SK-N-SH treated with all-trans-retinoic acid at 6 μM for 48 hours (cell line): Measurements from ENCODE around the gene ACTN4.
"Not testable (repeated sequence)": the region's sequence is repeated elsewhere in the genome, so short reads cannot be mapped to it uniquely, and the experiment has no call there.

Experiments used
- ATAC-seq: fragments of 200-7000 bp; cut with Tn5 transposase; 3 replicates; pipeline ENCODE4 v1.9.1; 2020; ENCODE audit warnings: mild to moderate bottlenecking, moderate library complexity
- BACH2 ChIP-seq: fragments of 250-450 bp; sonication (Bioruptor Pico); IDR thresholded peaks from 2 replicates; pipeline ENCODE4 v1.9.0; 2021; ENCODE audit warnings: mild to moderate bottlenecking, borderline replicate concordance
- CREB5 ChIP-seq: fragments of 250-450 bp; sonication (Bioruptor Pico); IDR thresholded peaks from 2 replicates; pipeline ENCODE4 v1.5.1; 2020; ENCODE audit warnings: low read depth, mild to moderate bottlenecking, moderate library complexity
- CSDC2 ChIP-seq: fragments of 250-450 bp; sonication (Bioruptor Pico); IDR thresholded peaks from 2 replicates; pipeline ENCODE4 v1.5.0; 2020; ENCODE audit warnings: mild to moderate bottlenecking, moderate library complexity
- ESRRG ChIP-seq: fragments of 250-450 bp; sonication (Bioruptor Pico); IDR thresholded peaks from 2 replicates; pipeline ENCODE4 v1.6.1; 2021; ENCODE audit warnings: mild to moderate bottlenecking
- GLIS3 ChIP-seq: fragments of 250-450 bp; sonication (Bioruptor Pico); IDR thresholded peaks from 2 replicates; pipeline ENCODE4 v1.5.0; 2020; ENCODE audit warnings: mild to moderate bottlenecking, moderate library complexity
- ISL1 ChIP-seq: fragments of 250-450 bp; sonication (Bioruptor Pico); IDR thresholded peaks from 2 replicates; pipeline ENCODE4 v2.1.2; 2022; ENCODE audit warnings: mild to moderate bottlenecking, moderate library complexity
- OSR1 ChIP-seq: fragments of 250-450 bp; sonication (Bioruptor Pico); IDR thresholded peaks from 2 replicates; pipeline ENCODE4 v1.8.0; 2022; ENCODE audit warnings: moderate library complexity, mild to moderate bottlenecking, inconsistent platforms
- PPARA ChIP-seq: fragments of 250-450 bp; sonication (Bioruptor Pico); IDR thresholded peaks from 2 replicates; pipeline ENCODE4 v1.5.0; 2020; ENCODE audit warnings: mild to moderate bottlenecking, borderline replicate concordance
- RARB ChIP-seq: fragments of 250-450 bp; sonication (Bioruptor Pico); IDR thresholded peaks from 2 replicates; pipeline ENCODE4 v1.8.0; 2021; ENCODE audit warnings: mild to moderate bottlenecking, moderate library complexity
- SNAI2 ChIP-seq: fragments of 250-450 bp; sonication (Bioruptor Pico); IDR thresholded peaks from 2 replicates; pipeline ENCODE4 v1.5.0; 2020; ENCODE audit warnings: mild to moderate bottlenecking, moderate library complexity
- TCF4 ChIP-seq: fragments of 250-450 bp; sonication (Bioruptor Pico); IDR thresholded peaks from 2 replicates; pipeline ENCODE4 v1.8.0; 2021; ENCODE audit warnings: mild to moderate bottlenecking, moderate library complexity, borderline replicate concordance
- TOX ChIP-seq: fragments of 250-450 bp; sonication (Bioruptor Pico); IDR thresholded peaks from 2 replicates; pipeline ENCODE4 v1.8.0; 2021; ENCODE audit warnings: mild to moderate bottlenecking, moderate library complexity, borderline replicate concordance
- ZC3H10 ChIP-seq: fragments of 250-450 bp; sonication (Bioruptor Pico); IDR thresholded peaks from 2 replicates; pipeline ENCODE4 v1.5.1; 2021; ENCODE audit warnings: mild to moderate bottlenecking, moderate library complexity
- ZFP3 ChIP-seq: fragments of 250-450 bp; sonication (Bioruptor Pico); IDR thresholded peaks from 2 replicates; pipeline ENCODE4 v1.5.0; 2020; ENCODE audit warnings: mild to moderate bottlenecking, moderate library complexity
- ZNF565 ChIP-seq: fragments of 450-650 bp; formaldehyde crosslinking; conservative IDR thresholded peaks from 2 replicates; pipeline ENCODE4 v1.5.0; 2020; ENCODE audit warnings: low read depth, mild to moderate bottlenecking, moderate library complexity
- ZNF70 ChIP-seq: fragments of 450-650 bp; formaldehyde crosslinking; IDR thresholded peaks from 2 replicates; pipeline ENCODE4 v1.5.0; 2020; ENCODE audit warnings: mild to moderate bottlenecking, moderate library complexity
- ZNF8 ChIP-seq: fragments of 450-650 bp; formaldehyde crosslinking; IDR thresholded peaks from 2 replicates; pipeline ENCODE4 v1.5.0; 2020; ENCODE audit warnings: mild to moderate bottlenecking, moderate library complexity
- TF ChIP-seq, protein P1 (sequence below): fragments of 250-450 bp; sonication (Bioruptor Pico); IDR thresholded peaks from 2 replicates; pipeline ENCODE4 v1.5.0; 2020; ENCODE audit warnings: mild to moderate bottlenecking, moderate library complexity
- TF ChIP-seq, protein P2 (sequence below): fragments of 250-450 bp; sonication (Bioruptor Pico); IDR thresholded peaks from 2 replicates; pipeline ENCODE4 v1.5.1; 2021; ENCODE audit warnings: mild to moderate bottlenecking, moderate library complexity
- TF ChIP-seq, protein P3 (sequence below): fragments of 250-450 bp; sonication (Bioruptor Pico); IDR thresholded peaks from 2 replicates; pipeline ENCODE4 v1.8.0; 2020; ENCODE audit warnings: mild to moderate bottlenecking, moderate library complexity, borderline replicate concordance
- TF ChIP-seq, protein P4 (sequence below): fragments of 250-450 bp; sonication (Bioruptor Pico); IDR thresholded peaks from 2 replicates; pipeline ENCODE4 v1.8.0; 2021; ENCODE audit warnings: low read depth, mild to moderate bottlenecking, moderate library complexity, borderline replicate concordance

The ACTN4 gene

GRCh38 chr19:38745316-38745715, 97.9 kb downstream of the ACTN4 start:
- no peak for TF ChIP-seq CSDC2 (CRISPR knock-in tag)
- TF ChIP-seq ZFP3 (CRISPR knock-in tag): no peak
- TF ChIP-seq, protein P1, sequence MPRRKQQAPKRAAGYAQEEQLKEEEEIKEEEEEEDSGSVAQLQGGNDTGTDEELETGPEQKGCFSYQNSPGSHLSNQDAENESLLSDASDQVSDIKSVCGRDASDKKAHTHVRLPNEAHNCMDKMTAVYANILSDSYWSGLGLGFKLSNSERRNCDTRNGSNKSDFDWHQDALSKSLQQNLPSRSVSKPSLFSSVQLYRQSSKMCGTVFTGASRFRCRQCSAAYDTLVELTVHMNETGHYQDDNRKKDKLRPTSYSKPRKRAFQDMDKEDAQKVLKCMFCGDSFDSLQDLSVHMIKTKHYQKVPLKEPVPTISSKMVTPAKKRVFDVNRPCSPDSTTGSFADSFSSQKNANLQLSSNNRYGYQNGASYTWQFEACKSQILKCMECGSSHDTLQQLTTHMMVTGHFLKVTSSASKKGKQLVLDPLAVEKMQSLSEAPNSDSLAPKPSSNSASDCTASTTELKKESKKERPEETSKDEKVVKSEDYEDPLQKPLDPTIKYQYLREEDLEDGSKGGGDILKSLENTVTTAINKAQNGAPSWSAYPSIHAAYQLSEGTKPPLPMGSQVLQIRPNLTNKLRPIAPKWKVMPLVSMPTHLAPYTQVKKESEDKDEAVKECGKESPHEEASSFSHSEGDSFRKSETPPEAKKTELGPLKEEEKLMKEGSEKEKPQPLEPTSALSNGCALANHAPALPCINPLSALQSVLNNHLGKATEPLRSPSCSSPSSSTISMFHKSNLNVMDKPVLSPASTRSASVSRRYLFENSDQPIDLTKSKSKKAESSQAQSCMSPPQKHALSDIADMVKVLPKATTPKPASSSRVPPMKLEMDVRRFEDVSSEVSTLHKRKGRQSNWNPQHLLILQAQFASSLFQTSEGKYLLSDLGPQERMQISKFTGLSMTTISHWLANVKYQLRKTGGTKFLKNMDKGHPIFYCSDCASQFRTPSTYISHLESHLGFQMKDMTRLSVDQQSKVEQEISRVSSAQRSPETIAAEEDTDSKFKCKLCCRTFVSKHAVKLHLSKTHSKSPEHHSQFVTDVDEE (CRISPR knock-in tag): no peak
- no peak for TF ChIP-seq ZC3H10 (CRISPR knock-in tag)
- no peak for TF ChIP-seq PPARA (CRISPR knock-in tag)
- no peak for TF ChIP-seq TCF4 (CRISPR knock-in tag)
- TF ChIP-seq ZNF565: no peak
- TF ChIP-seq GLIS3 (CRISPR knock-in tag): no peak
- TF ChIP-seq SNAI2: no peak
- TF ChIP-seq, protein P2, sequence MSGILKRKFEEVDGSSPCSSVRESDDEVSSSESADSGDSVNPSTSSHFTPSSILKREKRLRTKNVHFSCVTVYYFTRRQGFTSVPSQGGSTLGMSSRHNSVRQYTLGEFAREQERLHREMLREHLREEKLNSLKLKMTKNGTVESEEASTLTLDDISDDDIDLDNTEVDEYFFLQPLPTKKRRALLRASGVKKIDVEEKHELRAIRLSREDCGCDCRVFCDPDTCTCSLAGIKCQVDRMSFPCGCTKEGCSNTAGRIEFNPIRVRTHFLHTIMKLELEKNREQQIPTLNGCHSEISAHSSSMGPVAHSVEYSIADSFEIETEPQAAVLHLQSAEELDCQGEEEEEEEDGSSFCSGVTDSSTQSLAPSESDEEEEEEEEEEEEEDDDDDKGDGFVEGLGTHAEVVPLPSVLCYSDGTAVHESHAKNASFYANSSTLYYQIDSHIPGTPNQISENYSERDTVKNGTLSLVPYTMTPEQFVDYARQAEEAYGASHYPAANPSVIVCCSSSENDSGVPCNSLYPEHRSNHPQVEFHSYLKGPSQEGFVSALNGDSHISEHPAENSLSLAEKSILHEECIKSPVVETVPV: no peak
- TF ChIP-seq ZNF8 (CRISPR knock-in tag): no peak
- TF ChIP-seq TOX (CRISPR knock-in tag): no peak
- no peak for TF ChIP-seq ZNF70 (CRISPR knock-in tag)
- TF ChIP-seq, protein P3, sequence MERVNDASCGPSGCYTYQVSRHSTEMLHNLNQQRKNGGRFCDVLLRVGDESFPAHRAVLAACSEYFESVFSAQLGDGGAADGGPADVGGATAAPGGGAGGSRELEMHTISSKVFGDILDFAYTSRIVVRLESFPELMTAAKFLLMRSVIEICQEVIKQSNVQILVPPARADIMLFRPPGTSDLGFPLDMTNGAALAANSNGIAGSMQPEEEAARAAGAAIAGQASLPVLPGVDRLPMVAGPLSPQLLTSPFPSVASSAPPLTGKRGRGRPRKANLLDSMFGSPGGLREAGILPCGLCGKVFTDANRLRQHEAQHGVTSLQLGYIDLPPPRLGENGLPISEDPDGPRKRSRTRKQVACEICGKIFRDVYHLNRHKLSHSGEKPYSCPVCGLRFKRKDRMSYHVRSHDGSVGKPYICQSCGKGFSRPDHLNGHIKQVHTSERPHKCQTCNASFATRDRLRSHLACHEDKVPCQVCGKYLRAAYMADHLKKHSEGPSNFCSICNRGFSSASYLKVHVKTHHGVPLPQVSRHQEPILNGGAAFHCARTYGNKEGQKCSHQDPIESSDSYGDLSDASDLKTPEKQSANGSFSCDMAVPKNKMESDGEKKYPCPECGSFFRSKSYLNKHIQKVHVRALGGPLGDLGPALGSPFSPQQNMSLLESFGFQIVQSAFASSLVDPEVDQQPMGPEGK (CRISPR knock-in tag): no peak
- TF ChIP-seq, protein P4, sequence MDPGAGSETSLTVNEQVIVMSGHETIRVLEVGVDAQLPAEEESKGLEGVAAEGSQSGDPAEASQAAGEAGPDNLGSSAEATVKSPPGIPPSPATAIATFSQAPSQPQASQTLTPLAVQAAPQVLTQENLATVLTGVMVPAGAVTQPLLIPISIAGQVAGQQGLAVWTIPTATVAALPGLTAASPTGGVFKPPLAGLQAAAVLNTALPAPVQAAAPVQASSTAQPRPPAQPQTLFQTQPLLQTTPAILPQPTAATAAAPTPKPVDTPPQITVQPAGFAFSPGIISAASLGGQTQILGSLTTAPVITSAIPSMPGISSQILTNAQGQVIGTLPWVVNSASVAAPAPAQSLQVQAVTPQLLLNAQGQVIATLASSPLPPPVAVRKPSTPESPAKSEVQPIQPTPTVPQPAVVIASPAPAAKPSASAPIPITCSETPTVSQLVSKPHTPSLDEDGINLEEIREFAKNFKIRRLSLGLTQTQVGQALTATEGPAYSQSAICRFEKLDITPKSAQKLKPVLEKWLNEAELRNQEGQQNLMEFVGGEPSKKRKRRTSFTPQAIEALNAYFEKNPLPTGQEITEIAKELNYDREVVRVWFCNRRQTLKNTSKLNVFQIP: no peak
- no peak for TF ChIP-seq CREB5
- TF ChIP-seq OSR1: no peak
- no peak for TF ChIP-seq RARB (CRISPR knock-in tag)
- ATAC-seq: peak; percentile 14; the same call in 2 of the 3 replicates

- ATAC-seq: not testable (repeated sequence)
These were observed 106.3 kb downstream of the ACTN4 start for GRCh38 chr19:38753783-38754182.

GRCh38 chr19:38754196-38754595, 106.7 kb downstream of the ACTN4 start:
- ATAC-seq: not testable (repeated sequence)

- TF ChIP-seq BACH2 (CRISPR knock-in tag) (no peak), SNAI2 (no peak), ZFP3 (CRISPR knock-in tag) (no peak), ZC3H10 (CRISPR knock-in tag) (no peak), CREB5 (no peak), ESRRG (CRISPR knock-in tag) (no peak), TCF4 (CRISPR knock-in tag) (no peak), ISL1 (CRISPR knock-in tag) (no peak), ZNF70 (CRISPR knock-in tag) (no peak)
- TF ChIP-seq, protein P4: no peak
- ATAC-seq: no peak
These were observed 112.1 kb downstream of the ACTN4 start for GRCh38 chr19:38759590-38760003.

DNA sequence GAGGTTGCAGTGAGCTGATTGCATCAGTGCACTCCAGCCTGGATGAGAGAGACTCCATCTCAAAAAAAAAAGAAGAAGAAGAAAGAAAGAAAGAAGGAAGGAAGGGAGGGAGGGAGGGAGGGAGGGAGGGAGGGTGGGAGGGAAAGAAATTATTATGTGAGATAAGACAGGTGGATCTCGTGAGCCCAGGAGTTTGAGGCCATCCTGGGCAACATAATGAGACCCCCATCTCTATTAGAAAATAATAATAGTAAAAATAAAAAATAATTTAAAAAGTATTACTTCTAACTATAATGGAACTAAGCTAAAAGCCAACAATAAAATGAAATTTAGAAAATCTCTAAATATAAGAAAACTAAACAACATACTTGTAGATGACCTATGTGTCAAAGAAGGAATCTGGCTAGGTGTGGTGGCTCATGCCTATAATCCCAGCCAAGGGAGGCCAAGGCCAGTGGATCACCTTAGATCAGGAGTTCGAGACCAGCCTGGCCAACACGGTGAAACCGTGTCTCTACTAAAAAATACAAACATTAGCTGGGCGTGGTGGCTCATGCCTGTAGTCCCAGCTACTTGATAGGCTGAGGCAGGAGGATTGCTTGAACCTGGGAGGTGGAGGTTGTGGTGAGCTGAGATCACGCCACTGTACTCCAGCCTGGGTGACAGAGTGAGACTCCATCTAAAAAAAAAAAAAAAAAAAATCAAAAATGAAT, 113.5 kb downstream of the ACTN4 start:
- ATAC-seq: not testable (repeated sequence)

- ATAC-seq: not testable (repeated sequence)
These were observed 114.5 kb downstream of the ACTN4 start for GRCh38 chr19:38761884-38762389.
